Ovary (tissue), 3 donors: ENCODE results near the gene AHCTF1.

Source experiments
- CTCF ChIP-seq, 3 donors: fragments of 450-650 bp in 2 of 3; fragments of 200-600 bp in 1 of 3; IDR thresholded peaks; one replicate each; pipeline versions ENCODE4 v1.5.1 to v1.8.0; 2016 to 2022; ENCODE audit warnings: antibody characterized with exemption in 3 of 3, mild to moderate bottlenecking in 1 of 3
- EP300 ChIP-seq: sonication (generic); formaldehyde crosslinking; IDR thresholded peaks from one replicate; pipeline ENCODE4 v1.6.1; 2017; ENCODE audit warnings: antibody characterized with exemption
- POLR2A ChIP-seq: fragments of 450-650 bp; IDR thresholded peaks from one replicate; pipeline ENCODE4 v1.6.1; 2017; ENCODE audit warnings: antibody characterized with exemption, mild to moderate bottlenecking, moderate library complexity
- donor health status: DM: no; HTN: no; CAD: no.

- TF ChIP-seq POLR2A: no peak
- no peak for TF ChIP-seq CTCF (IDR thresholded peaks at IDR 0.05)
- no peak for TF ChIP-seq EP300
Observed at GRCh38 chr1:246791303-246791918, 140.3 kb downstream of the AHCTF1 start.
